GM19351 (cell line): ENCODE results near the gene ADGRG4.

Experiments
- ATAC-seq: cut with Tn5 transposase; IDR thresholded peaks from one replicate; pipeline ENCODE4 v1.9.1; 2021; ENCODE audit warnings: mild to moderate bottlenecking, moderate library complexity; ENCODE audit not compliant: unreplicated experiment

Gene ADGRG4

DNA sequence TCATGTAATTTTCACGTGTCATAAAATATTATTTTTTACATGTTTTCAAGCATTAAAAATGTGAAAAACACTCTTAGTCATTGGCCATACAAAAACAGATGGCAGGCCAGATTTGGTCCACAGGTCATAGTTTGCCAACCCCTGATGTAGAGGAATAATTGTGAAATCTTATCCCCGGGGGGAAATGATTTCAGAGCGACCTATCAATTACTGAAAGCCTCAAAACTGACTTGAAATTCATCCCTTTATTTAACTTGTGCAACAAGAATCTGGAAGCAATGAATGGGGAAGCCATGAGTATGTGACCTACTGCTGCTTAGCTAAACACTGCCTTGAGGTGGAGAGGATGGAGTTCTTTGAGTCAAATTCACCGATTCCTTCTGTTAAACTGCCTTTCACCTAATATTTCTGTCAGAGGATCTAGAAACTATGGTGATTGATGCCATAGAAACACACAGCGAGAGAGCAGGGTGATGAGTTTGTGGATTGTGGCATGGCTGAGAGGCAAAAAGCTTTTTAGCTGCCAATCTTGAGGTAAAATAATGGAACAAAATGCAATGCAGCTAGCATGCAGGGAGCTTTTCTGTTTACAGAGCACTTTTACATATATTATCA is 156.6 kb downstream of the ADGRG4 start:
- ATAC-seq = no peak

DNA sequence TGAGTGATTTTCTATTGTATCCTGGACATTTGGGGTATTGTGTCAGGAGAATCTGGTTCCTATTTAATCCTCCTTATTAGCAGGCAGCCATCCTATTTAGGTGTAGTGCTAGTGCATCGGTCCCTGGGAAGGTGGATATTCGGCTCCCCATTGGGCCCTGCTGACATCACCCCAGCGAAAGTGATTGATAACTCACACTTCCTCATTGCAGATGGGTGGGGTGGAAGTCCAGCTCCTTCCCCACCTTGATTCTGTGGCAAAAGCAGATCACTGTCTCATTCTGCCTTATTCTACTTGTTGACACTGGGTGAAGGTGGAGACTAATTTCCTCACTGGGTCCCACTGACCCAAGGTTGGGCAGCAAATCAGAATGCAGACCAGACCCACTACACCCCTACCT is 163.8 kb downstream of the ADGRG4 start:
- no peak for ATAC-seq
